ENCODE data around the gene ATP1B3. TPM values are rescaled to one million over a fixed set of nuclear protein-coding genes. Genes with fewer than 3 reads are reported as not detected.
"Not testable (repeated sequence)": the region's sequence is repeated elsewhere in the genome, so short reads cannot be mapped to it uniquely, and the experiment has no call there.

ATP1B3 gene
- total RNA-seq, 1 donor from 2014 or later, result 223 TPM

DNA sequence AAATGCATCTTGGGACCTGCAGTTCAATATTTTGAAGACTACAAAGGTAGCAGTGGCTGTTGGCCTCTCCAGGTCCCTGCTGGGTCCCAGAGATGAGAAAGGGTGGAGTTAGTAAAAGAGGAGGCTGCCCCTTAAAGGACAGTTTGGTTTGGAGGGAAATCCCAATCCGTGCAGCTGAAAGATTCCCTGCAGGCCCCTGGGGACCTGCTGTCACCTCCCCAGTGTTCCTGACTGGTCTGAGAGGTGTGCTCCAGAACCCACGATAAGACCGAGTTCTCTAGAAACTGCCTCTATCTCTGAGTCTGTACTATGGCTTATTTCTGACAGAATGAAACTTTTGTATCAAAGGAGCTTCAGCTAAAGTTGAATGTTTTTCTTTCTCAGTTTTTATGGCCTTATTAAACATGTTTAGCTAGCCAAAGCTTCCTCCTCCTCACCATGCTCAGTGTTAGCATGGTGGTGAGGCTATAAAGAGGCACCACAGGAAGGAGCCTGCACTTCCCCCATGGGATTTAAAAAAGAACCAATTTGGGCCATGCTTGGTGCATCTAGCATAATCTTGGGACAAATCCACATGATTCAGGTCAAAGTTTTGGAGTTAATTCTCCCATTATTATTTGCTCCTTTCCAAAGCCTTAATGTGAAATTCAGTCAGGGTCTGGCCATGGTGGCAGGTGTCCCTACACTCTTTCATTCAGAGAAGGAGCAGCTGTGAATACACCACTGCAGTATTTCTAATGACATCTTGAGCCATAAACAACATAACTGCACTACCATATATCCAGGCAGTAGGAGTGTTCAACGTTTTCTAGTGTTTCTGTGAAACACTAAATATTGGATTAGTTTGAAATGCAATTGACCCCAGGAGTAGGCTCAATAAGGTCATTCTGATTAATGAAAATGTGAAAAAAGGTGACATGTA lies 74.4 kb downstream of the ATP1B3 start:
- Mint-ChIP-seq H3K4me3 (no peak overlapping the region), H3K9me3 (no peaks in the 10 kb centered on the region), H3K27ac (no peak overlapping the region), H3K27me3 (no peaks in the 10 kb centered on the region), H3K36me3 (ENCODE audit: low read depth) (no peaks in the 10 kb centered on the region), H3K4me1 (peaks cover 3% of the 10 kb centered on the region)
- DNase-seq, result no peak
- intact Hi-C loops (cut with micrococcal nuclease), result no loop called here

DNA sequence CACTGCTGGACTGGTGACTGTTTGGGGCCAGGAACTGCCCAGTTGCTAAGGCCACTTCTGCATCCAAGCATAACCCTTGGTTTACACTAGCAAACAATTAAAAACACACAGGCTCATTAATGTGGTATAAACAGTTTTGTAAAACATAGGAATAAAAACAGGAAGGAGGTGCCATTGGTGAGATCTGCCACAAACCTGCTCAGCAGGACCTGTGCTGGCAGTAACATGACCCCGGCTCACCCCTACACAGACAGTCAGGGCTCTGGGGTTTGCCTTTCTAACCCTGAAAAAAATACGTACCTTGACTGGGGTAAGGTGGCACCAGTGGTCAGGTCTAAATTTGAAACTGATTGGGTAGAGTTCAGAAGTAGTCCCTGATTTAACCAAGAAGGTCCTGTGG lies 76.2 kb downstream of the ATP1B3 start:
- no peak overlapping the region for H3K27ac Mint-ChIP-seq
- no peak for DNase-seq
- intact Hi-C loops (cut with micrococcal nuclease), result no loop called here
- no peaks in the 10 kb centered on the region for H3K9me3 Mint-ChIP-seq
- H3K36me3 Mint-ChIP-seq (ENCODE audit: low read depth), result peaks cover 2% of the 10 kb centered on the region
- no peaks in the 10 kb centered on the region for H3K27me3 Mint-ChIP-seq
- peaks cover 3% of the 10 kb centered on the region for H3K4me1 Mint-ChIP-seq
- H3K4me3 Mint-ChIP-seq, result no peak overlapping the region

DNA sequence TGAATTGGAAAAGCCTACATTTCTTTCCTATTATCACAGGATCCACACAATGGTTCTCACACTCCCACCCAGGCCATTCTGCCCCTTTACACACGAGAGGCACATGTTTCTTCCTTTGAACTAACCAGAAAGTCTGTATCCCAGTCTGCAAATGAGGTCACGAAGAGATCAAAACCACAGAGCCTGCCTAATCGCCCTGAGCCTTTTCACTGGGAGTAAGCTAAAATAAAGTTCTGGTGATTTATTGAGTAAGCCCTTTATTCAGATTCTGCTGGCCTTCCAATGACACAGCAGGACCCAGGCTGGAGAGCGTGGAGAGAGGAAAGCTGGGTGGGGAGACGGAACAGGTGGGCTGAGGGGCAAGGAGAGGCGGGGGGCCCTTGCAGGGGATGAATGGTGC lies 78.7 kb downstream of the ATP1B3 start:
- intact Hi-C loops (cut with micrococcal nuclease), result no loop called here
- no peaks in the 10 kb centered on the region for H3K9me3 Mint-ChIP-seq
- H3K27me3 Mint-ChIP-seq, result no peaks in the 10 kb centered on the region

DNA sequence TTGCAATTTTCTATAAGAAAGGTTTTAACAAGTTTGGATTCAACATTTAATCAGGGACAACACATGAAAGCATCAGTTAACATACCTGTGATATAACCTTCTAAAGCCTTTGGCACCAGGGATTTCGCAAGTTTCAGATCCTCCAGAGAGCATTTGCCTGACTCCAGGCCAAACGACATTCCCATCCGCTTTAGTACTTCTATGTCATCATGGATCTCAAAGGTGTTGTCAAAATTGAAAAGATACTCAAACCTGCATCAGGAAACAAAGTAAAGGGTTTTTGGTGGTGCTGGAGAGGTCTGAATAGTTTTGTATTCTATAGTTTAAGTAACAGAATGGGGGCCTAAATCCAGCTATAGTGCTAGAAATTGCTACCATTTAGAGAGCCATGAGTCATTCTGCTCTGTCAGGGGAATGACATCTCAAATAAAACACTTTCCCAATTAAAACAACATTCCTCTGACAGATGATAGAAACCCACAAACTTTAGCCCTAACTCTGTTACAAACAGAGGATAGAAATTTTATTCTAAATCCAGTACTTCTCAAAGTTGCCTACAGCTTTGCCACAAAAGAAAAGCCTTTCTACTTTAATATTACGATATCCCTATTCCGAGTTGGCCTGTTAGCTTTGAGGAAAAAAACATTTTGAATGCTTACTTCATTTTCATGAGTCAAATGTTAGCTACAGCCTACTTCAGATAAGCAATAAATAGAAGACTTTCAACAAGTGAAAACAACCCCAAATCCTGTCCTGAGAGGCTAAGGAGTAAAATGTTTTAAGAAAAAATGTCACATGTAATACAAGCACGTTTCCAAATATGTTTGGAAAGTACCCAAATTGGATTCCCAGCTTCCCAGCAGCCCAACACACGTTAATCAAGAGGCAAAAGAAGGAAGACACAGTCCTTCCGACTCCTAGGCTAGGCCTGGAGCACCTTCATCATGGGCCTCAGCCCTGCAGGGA lies 83.4 kb downstream of the ATP1B3 start:
- Mint-ChIP-seq H3K36me3 (ENCODE audit: low read depth) (peaks cover 9% of the 10 kb centered on the region), H3K4me1 (peaks cover 3% of the 10 kb centered on the region), H3K9me3 (no peaks in the 10 kb centered on the region), H3K4me3 (no peak overlapping the region), H3K27ac (no peak overlapping the region), H3K27me3 (no peaks in the 10 kb centered on the region)
- intact Hi-C loops (cut with micrococcal nuclease), result no loop called here
- DNase-seq, result no peak

More for the DNA sequence above, 78.7 kb downstream of the ATP1B3 start:
- Mint-ChIP-seq H3K4me3 (no peak overlapping the region), H3K36me3 (ENCODE audit: low read depth) (peaks cover 7% of the 10 kb centered on the region), H3K27ac (no peak overlapping the region), H3K4me1 (peaks cover 3% of the 10 kb centered on the region)
- no peak for DNase-seq

DNA sequence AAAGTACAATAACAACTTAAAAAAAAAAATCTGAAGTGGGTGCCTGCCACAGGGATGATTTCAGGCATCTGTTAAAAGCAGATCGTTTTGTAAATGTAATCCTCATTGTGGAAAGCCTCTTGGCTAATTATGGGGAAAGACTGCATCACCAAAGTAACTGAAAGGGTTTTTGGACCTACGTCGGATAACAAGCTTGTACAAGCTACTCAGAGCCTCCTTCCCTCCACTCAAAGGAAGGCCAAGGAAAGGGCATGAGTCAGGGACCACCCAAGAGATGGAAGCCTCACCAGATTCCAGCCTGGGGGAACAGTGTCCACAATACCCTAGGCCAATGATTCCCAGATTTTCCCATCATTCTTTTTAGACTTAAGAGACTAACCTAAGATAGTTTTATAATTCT lies 84.3 kb downstream of the ATP1B3 start:
- Mint-ChIP-seq H3K4me3 (no peak overlapping the region), H3K9me3 (no peaks in the 10 kb centered on the region), H3K36me3 (ENCODE audit: low read depth) (peaks cover 9% of the 10 kb centered on the region), H3K27me3 (no peaks in the 10 kb centered on the region), H3K4me1 (no peaks in the 10 kb centered on the region), H3K27ac (no peak overlapping the region)
- intact Hi-C loops (cut with micrococcal nuclease), result no loop called here
- no peak for DNase-seq

DNA sequence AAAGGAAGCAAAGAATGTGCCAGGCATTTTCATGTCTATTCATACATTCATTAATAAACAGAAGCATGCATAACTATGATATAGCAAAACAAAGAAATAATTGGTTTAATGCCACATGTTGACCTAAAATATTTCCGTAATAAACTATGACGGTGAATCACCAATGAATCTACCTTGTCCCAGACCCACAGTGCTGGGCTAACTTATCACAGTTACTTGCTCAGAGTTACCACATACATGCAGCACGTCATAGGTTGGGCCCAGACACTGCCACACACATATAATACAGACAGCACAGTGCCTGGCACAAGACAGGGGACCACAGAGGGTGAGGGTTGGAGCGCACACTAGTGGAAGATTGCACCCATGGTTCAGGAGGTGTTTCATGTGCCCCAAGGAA lies 86.9 kb downstream of the ATP1B3 start:
- DNase-seq, result no peak
- Mint-ChIP-seq H3K4me3 (no peak overlapping the region), H3K4me1 (no peaks in the 10 kb centered on the region), H3K36me3 (ENCODE audit: low read depth) (peaks cover 6% of the 10 kb centered on the region), H3K27me3 (no peaks in the 10 kb centered on the region), H3K9me3 (no peaks in the 10 kb centered on the region), H3K27ac (no peak overlapping the region)
- intact Hi-C loops (cut with micrococcal nuclease), result no loop called here

DNA sequence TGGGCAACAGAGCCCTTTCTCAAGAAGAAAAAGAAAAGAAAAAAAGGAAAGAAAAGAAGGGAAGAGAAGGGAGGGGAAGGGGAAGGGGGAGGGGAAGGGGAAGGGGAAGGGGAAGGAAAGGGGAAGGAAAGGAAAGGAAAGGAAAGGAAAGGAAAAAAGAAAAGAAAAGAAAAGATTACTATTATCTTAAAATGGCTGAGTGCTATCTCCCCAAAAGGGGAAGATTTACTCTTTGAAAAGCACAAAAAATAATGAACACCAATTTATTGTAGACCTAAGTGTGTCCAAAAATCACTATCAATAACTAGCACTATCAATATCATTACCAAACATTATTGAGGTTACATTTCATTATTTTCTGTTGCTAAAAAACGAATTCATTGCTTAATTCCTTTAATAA lies 89.0 kb downstream of the ATP1B3 start:
- Mint-ChIP-seq H3K4me3 (no peak overlapping the region), H3K27ac (no peak overlapping the region), H3K27me3 (no peaks in the 10 kb centered on the region), H3K4me1 (no peaks in the 10 kb centered on the region), H3K36me3 (ENCODE audit: low read depth) (peaks cover 2% of the 10 kb centered on the region), H3K9me3 (no peaks in the 10 kb centered on the region)
- intact Hi-C loops (cut with micrococcal nuclease), result no loop called here
- no peak for DNase-seq

DNA sequence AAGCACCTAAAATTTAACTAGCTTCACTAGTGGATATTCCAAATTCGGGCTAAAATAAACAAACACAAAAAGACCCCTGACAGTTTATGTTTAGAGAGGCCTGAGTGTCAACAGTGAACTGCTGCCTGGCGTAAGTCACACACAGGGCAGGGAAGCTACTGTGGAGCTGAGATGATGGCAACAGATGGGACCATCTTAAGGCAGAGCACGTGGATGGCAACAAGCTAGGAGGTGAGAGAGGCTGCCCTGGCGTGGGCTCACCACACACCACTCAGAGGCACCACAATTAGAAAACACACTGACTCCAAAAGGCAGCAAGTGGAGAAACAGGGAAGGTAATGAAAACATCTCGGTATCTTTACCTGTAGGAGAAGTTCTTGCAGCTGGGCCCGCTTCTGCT lies 93.3 kb downstream of the ATP1B3 start:
- Mint-ChIP-seq H3K4me1 (no peaks in the 10 kb centered on the region), H3K27ac (no peak overlapping the region), H3K36me3 (ENCODE audit: low read depth) (peaks cover 2% of the 10 kb centered on the region), H3K4me3 (no peak overlapping the region), H3K27me3 (no peaks in the 10 kb centered on the region), H3K9me3 (no peaks in the 10 kb centered on the region)
- no peak for DNase-seq
- intact Hi-C loops (cut with micrococcal nuclease), result no loop called here

DNA sequence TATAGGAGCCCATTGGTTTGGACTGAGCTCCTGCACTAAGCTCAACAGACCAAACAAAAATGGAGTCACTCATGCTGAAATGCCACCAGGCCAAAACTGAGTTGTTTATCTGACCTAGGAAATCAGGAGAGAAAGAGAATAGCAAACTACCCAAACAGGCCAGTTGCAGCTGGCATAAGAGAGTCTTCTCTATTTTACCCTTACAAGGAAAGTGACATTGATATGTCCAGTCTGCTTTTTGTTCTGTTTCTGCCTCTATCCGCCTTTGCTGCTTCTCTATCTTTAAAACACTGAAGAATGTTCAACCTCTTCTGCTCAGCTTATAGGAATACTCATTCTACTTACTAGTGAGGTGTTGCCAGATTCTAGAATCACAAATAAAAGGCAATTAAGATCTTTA lies 95.1 kb downstream of the ATP1B3 start:
- Mint-ChIP-seq H3K4me3 (no peak overlapping the region), H3K36me3 (ENCODE audit: low read depth) (peaks cover 2% of the 10 kb centered on the region), H3K27me3 (no peaks in the 10 kb centered on the region), H3K4me1 (no peaks in the 10 kb centered on the region), H3K9me3 (no peaks in the 10 kb centered on the region), H3K27ac (no peak overlapping the region)
- DNase-seq, result no peak
- intact Hi-C loops (cut with micrococcal nuclease), result no loop called here

DNA sequence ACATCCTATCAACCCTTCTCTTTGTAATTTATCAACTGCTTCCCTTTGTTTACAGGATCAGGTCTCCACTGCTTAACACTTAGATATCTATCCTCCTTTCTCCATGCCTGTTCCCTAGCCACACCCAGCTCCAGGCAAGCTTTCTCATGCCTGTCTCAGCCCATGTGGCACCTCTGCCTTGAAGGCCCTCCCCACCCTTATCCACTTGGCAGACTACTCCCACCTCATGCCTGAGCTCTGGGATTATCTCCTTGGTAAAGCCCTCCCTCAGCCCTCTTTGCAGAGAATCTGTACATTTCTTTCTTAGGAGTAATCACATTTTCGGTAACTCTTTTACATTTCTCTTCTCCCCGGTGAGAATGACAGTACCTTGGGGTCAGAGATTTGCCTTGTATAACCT lies 96.0 kb downstream of the ATP1B3 start:
- intact Hi-C loops (cut with micrococcal nuclease), result no loop called here
- H3K27me3 Mint-ChIP-seq, result no peaks in the 10 kb centered on the region

DNA sequence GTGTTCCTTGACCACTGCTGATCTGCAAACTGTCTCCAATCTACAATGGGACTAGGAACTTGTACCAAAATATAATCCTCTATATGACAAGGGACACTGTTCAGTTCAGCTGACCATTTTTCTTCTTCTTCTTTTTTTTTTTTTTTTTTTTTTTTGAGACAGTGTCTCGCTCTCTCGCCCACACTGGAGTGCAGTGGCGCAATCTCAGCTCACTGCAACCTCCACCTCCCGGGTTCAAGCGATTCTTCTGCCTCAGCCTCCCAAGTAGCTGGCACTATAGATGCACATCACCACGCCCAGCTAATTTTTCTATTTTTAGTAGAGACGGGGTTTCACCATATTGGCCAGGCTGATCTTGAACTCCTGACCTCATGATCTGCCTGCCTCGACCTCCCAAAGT lies 98.3 kb downstream of the ATP1B3 start:
- H3K4me3 Mint-ChIP-seq; DNase-seq; H3K4me1 Mint-ChIP-seq; H3K27me3 Mint-ChIP-seq; H3K9me3 Mint-ChIP-seq; H3K27ac Mint-ChIP-seq; H3K36me3 Mint-ChIP-seq (ENCODE audit: low read depth); intact Hi-C loops (cut with micrococcal nuclease): not testable (repeated sequence)

More for the DNA sequence above, 96.0 kb downstream of the ATP1B3 start:
- H3K4me3 Mint-ChIP-seq, result no peak overlapping the region
- no peaks in the 10 kb centered on the region for H3K4me1 Mint-ChIP-seq
- H3K27ac Mint-ChIP-seq, result no peak overlapping the region
- no peaks in the 10 kb centered on the region for H3K9me3 Mint-ChIP-seq
- peaks cover 2% of the 10 kb centered on the region for H3K36me3 Mint-ChIP-seq (ENCODE audit: low read depth)
- DNase-seq, result no peak

Data from activated CD4-positive, alpha-beta T cell treated with anti-CD3 and anti-CD28 coated beads, Interleukin-2, amount 10 ng/mL, durations not matched to agents 24 days and 14 days (primary cell).